ENCODE measurements around the gene KLHL12. TPM values are rescaled to one million over a fixed set of nuclear protein-coding genes. Genes with fewer than 3 reads are reported as not detected.
A peak's percentile ranks its signal among the peaks of the same experiment; 100 is the strongest.

Gene KLHL12
- total RNA-seq, 4 donors from 2014 or later = 15.3 to 23.4 (median 20.8) TPM

DNA sequence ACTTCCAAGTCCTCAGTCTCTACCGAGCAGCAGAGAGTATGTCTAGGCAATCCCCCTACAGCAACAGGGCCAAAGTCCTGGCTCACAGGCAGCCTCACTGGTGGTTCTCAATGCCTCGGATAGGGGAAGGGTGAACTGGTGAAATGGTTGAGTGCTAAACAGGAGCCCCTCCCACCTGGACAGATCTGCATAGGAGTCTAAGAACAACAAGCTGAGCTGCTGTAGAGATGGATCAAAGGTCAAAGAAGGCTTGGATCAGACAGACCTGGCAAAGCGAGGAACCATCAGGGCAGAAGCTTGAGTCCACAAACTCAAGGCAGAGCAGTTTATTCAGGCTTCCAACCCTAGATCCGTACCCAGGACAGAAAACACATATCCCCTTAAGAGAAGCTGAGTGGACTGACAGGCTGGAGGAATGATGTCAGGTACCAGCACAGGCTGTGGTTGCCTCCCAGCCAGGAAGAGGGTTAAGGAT lies 69.9 kb downstream of the KLHL12 start:
- Histone ChIP-seq H3K36me3 (no peaks in the 10 kb centered on the region), H3K27me3 (no peaks in the 10 kb centered on the region), H3K4me3 (no peak overlapping the region), H3K4me1 (peaks cover 0 to 23% (median 5%) of the 10 kb centered on the region in 4 donors), H3K27ac (no peak overlapping the region), H3K9me3 (no peaks in the 10 kb centered on the region)
- TF ChIP-seq EP300 (IDR thresholded peaks at IDR 0.05) (no peak), POLR2A (IDR thresholded peaks at IDR 0.05) (no peak)
- TF ChIP-seq, protein P1, sequence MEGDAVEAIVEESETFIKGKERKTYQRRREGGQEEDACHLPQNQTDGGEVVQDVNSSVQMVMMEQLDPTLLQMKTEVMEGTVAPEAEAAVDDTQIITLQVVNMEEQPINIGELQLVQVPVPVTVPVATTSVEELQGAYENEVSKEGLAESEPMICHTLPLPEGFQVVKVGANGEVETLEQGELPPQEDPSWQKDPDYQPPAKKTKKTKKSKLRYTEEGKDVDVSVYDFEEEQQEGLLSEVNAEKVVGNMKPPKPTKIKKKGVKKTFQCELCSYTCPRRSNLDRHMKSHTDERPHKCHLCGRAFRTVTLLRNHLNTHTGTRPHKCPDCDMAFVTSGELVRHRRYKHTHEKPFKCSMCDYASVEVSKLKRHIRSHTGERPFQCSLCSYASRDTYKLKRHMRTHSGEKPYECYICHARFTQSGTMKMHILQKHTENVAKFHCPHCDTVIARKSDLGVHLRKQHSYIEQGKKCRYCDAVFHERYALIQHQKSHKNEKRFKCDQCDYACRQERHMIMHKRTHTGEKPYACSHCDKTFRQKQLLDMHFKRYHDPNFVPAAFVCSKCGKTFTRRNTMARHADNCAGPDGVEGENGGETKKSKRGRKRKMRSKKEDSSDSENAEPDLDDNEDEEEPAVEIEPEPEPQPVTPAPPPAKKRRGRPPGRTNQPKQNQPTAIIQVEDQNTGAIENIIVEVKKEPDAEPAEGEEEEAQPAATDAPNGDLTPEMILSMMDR (IDR thresholded peaks at IDR 0.05) = no peak
- 61 to 75% methylated on average over 4 of the region's 4 CpGs for WGBS, 2 donors
- DNase-seq (ENCODE audit: low spot score in 2 of 2) = no peak

DNA sequence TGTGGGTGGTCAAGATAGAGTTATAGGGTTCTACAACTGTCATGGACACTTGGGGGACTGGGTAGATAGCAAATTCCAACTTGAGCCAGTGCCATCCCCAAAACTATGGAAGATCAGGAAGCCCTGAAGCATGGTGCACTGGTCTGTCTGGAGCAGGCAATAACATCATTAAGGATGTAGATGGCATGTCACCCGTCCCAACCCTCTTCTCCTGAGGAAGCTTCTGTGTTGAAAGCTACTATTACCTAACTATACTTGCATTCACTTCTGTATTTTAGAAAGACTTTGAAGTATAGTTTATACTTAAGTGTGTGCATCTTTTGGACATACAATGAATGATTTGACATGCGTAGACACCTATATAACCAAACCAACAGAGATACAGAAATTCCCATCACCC lies 71.0 kb downstream of the KLHL12 start:
- no peaks in the 10 kb centered on the region for H3K27me3 ChIP-seq
- TF ChIP-seq EP300 (IDR thresholded peaks at IDR 0.05) (no peak), POLR2A (IDR thresholded peaks at IDR 0.05) (no peak)
- TF ChIP-seq, protein P1 (IDR thresholded peaks at IDR 0.05) = no peak
- DNase-seq (ENCODE audit: low spot score in 2 of 2) = no peak
- H3K9me3 ChIP-seq = no peaks in the 10 kb centered on the region
- H3K27ac ChIP-seq = no peak overlapping the region
- no peaks in the 10 kb centered on the region for H3K36me3 ChIP-seq
- 91 to 94% methylated on average over 2 of the region's 2 CpGs for WGBS, 2 donors
- peaks cover 0 to 16% (median 3%) of the 10 kb centered on the region in 4 donors for H3K4me1 ChIP-seq
- H3K4me3 ChIP-seq = no peak overlapping the region

DNA sequence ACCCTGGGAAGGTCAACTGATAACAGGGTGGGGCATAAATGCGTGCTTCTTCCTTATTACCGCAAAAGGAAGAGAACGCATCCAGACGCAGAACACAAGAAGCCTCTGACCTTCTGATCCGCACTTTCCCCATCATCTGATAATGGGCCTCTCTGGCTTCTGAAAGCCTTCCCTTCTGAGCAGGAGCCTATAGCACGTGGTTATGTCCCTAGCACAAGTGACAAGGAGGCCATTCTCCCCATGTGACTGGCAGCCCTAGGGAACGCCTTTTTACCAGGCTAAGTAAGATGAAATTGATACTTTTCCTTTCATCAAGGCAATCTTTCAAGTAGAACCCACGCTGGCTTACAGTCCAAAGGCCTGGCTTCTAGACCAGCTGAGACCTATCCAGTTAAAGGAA lies 72.2 kb downstream of the KLHL12 start:
- Histone ChIP-seq H3K27me3 (no peaks in the 10 kb centered on the region), H3K4me1 (peaks cover 0 to 9% (median 3%) of the 10 kb centered on the region in 4 donors), H3K36me3 (no peaks in the 10 kb centered on the region), H3K9me3 (no peaks in the 10 kb centered on the region), H3K27ac (no peak overlapping the region), H3K4me3 (no peak overlapping the region)
- TF ChIP-seq, protein P1 (IDR thresholded peaks at IDR 0.05) = no peak
- no peak for TF ChIP-seq EP300 (IDR thresholded peaks at IDR 0.05)
- no peak for TF ChIP-seq POLR2A (IDR thresholded peaks at IDR 0.05)
- no peak for DNase-seq (ENCODE audit: low spot score in 2 of 2)
- 82 to 87% methylated on average over 8 of the region's 8 CpGs for WGBS, 2 donors

DNA sequence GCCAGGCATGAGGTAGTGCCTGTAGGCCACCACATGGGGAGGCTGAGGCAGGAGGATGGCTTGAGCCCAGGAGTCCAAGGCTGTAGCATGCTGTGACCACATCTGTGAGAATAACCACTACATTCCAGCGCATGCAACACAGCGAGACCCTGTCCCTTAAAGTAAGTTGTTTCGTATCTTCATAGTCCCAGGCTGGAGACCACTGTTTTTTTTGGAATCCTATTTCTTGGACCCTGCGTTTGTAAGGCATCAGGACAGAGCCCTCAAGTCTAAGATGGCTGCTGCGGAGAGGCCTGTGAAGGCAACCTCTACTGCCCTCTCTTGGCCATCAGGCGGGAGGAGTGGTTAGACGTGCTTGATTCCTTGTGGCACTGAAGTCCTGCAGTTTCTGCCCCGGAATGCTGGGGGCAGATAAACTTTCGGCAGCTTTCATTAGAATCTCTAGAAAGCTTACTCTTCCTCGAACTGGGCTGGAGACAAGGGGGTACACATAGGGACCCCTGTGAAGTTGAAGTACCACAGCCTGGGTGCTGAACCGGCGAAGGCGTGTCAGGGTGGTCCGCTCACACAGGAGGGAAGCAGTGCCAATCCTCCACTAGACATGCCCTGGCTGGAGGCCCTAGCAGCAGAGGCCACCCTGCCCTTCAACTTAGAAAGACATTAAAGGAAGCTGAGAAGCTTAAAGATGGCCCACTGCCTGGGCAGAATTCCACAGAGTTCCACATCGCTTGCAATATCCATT lies 74.7 kb downstream of the KLHL12 start:
- Histone ChIP-seq H3K4me3 (no peak overlapping the region), H3K27ac (no peak overlapping the region), H3K4me1 (no peaks in the 10 kb centered on the region), H3K27me3 (no peaks in the 10 kb centered on the region), H3K9me3 (no peaks in the 10 kb centered on the region), H3K36me3 (no peaks in the 10 kb centered on the region)
- 56 to 59% methylated on average over 15 of the region's 15 CpGs for WGBS, 2 donors
- no peak for DNase-seq (ENCODE audit: low spot score in 2 of 2)
- TF ChIP-seq, protein P1 (IDR thresholded peaks at IDR 0.05) = peak in 3 of 5 experiments; percentile 11 to 24 (median 19)
- no peak for TF ChIP-seq POLR2A (IDR thresholded peaks at IDR 0.05)

DNA sequence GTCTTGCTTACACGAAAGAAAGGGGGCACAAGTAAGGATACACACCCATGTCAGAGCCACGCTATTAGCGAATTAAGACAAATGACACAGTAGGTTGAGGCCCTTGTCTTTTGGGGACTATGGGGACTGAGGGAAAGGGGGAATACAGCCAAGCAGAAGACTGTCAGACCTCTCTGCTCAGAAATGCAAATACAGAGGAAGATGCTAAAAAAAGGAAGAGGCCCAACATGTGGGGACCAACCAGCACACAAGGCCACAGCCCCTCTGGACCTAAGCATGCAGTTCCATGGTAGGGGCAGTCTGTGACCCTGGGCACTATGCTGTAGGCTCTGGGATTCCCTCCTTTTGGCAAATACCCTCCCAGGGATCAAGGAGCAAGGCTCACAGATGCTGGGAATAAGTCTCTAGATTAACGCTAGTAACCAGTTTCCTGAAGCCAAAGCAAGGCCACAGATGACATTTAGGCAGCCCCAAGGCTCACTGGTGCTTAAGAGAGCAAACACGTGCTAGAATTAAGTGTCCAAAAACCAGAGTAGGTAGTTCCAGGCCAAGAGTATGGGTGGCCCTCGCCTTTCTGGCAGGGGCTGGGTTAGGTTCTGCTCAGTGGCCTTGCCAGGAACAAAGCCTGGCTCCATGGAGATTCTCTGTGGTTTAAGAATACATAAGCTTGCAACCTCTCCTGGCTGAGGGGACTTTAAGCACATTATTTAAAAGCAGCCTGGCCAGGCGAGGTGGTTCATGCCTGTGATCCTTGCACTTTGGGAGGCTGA lies 76.3 kb downstream of the KLHL12 start:
- Histone ChIP-seq H3K4me1 (no peaks in the 10 kb centered on the region), H3K4me3 (no peak overlapping the region), H3K9me3 (no peaks in the 10 kb centered on the region), H3K36me3 (no peaks in the 10 kb centered on the region), H3K27me3 (no peaks in the 10 kb centered on the region), H3K27ac (peak overlapping the region in 1 of 4 donors; percentile 11)
- TF ChIP-seq EP300 (IDR thresholded peaks at IDR 0.05) = peak in 1 of 2 donors; percentile 49
- TF ChIP-seq, protein P1 (IDR thresholded peaks at IDR 0.05) = no peak
- DNase-seq (ENCODE audit: low spot score in 2 of 2) = peak; percentile 25 to 40
- WGBS, 2 donors = 85 to 91% methylated on average over 7 of the region's 7 CpGs

All from tibial nerve (tissue), 4 donors.